GM12878 (cell line): ENCODE results near the gene RUFY4.

Experiments used
- POLR2A ChIP-seq: IDR thresholded peaks from 2 replicates; pipeline ENCODE4 v1.6.1; 2011; ENCODE audit warnings: low read depth, mild to moderate bottlenecking, low read length
- POLR2AphosphoS5 ChIP-seq: IDR thresholded peaks from 2 replicates; pipeline ENCODE4 v1.6.1; 2011; ENCODE audit warnings: mild to moderate bottlenecking, low read length, inconsistent platforms
- RAD21 ChIP-seq: IDR thresholded peaks from 2 replicates; pipeline ENCODE4 v1.6.1; 2011; ENCODE audit warnings: mild to moderate bottlenecking, low read depth, low read length, moderate library complexity; ENCODE audit not compliant: insufficient read depth
- RFX5 ChIP-seq: IDR thresholded peaks from 2 replicates; pipeline ENCODE4 v1.6.1; 2011; ENCODE audit warnings: low read depth, low read length, improper control_type of control experiment
- TF ChIP-seq, protein P1 (sequence below), 3 experiments: IDR thresholded peaks in 2 of 3; conservative IDR thresholded peaks in 1 of 3; 2 replicates each; pipeline ENCODE4 v1.5.1; 2011; ENCODE audit warnings: low read depth in 3 of 3, low read length in 3 of 3, mild to moderate bottlenecking in 3 of 3, control low read depth in 2 of 3, moderate library complexity in 2 of 3, inconsistent platforms in 1 of 3, mixed read lengths in 1 of 3; ENCODE audit not compliant: control insufficient read depth in 2 of 3, insufficient read depth in 1 of 3; ENCODE audit errors: extremely low read depth in 1 of 3
- TF ChIP-seq, protein P2 (sequence below): fragments of 450-650 bp; IDR thresholded peaks from 2 replicates; pipeline ENCODE4 v1.6.1; 2016; ENCODE audit warnings: mild to moderate bottlenecking

DNA sequence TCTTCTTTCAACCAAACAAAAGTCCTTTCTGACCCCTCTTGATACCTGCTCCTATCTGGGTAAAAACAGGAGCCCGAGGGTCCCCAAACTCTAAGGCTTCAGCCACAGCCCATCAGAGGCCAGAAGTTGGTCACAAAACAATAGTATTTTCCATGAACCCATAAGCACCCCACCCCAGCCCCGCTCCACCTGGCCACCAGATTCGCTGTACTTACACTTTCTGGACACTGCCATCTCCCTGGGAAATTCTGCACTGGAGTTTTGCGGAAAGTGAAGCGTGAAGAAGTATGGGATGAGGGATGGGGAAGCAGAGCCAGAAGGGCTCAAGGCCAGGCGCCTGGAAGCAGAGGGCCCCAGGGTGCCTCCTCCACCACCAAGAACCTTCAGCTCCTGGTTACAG is 5.2 kb upstream of the RUFY4 start:
- TF ChIP-seq, protein P1, sequence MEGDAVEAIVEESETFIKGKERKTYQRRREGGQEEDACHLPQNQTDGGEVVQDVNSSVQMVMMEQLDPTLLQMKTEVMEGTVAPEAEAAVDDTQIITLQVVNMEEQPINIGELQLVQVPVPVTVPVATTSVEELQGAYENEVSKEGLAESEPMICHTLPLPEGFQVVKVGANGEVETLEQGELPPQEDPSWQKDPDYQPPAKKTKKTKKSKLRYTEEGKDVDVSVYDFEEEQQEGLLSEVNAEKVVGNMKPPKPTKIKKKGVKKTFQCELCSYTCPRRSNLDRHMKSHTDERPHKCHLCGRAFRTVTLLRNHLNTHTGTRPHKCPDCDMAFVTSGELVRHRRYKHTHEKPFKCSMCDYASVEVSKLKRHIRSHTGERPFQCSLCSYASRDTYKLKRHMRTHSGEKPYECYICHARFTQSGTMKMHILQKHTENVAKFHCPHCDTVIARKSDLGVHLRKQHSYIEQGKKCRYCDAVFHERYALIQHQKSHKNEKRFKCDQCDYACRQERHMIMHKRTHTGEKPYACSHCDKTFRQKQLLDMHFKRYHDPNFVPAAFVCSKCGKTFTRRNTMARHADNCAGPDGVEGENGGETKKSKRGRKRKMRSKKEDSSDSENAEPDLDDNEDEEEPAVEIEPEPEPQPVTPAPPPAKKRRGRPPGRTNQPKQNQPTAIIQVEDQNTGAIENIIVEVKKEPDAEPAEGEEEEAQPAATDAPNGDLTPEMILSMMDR (IDR thresholded peaks at IDR 0.05 in 2 of 3, conservative IDR thresholded peaks at IDR 0.05 in 1 of 3; ENCODE audit: control insufficient read depth in 2 of 3, extremely low read depth in 1 of 3, insufficient read depth in 1 of 3, low read depth in 3 of 3, low read length in 3 of 3), result no peak
- TF ChIP-seq RAD21, result no peak
- no peak for TF ChIP-seq POLR2A
- TF ChIP-seq, protein P2, sequence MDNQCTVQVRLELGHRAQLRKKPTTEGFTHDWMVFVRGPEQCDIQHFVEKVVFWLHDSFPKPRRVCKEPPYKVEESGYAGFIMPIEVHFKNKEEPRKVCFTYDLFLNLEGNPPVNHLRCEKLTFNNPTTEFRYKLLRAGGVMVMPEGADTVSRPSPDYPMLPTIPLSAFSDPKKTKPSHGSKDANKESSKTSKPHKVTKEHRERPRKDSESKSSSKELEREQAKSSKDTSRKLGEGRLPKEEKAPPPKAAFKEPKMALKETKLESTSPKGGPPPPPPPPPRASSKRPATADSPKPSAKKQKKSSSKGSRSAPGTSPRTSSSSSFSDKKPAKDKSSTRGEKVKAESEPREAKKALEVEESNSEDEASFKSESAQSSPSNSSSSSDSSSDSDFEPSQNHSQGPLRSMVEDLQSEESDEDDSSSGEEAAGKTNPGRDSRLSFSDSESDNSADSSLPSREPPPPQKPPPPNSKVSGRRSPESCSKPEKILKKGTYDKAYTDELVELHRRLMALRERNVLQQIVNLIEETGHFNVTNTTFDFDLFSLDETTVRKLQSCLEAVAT, result no peak
- no peak for TF ChIP-seq RFX5
- no peak for TF ChIP-seq POLR2AphosphoS5
